ENCODE data around the gene SIRT2. TPM values are rescaled to one million over a fixed set of nuclear protein-coding genes. Genes with fewer than 3 reads are reported as not detected.
"Not testable (repeated sequence)": the region's sequence is repeated elsewhere in the genome, so short reads cannot be mapped to it uniquely, and the experiment has no call there.

SIRT2 gene
- total RNA-seq, 2 experiments from 2014 or later = 36.4 to 40.3 TPM

DNA sequence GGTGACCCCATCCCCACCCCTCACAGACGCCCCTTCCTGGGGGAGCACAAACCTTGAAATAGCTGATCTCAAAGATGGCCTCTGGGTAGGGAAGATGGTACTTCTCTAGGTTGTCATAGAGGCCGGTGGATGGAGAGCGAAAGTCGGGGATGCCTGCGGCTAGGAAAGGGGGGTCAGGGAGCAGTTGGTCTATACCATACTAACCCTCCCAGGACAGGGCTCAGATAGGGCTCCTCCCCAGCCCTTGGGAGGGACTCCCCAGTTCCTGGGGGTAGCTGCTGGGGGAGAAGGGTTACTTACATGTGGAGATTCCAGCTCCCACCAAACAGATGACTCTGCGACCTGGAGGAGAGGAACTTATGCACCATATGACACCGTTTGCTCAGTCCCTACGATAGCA, 9.6 kb downstream of the SIRT2 start:
- ATAC-seq (no peak), DNase-seq (no peak)
- Mint-ChIP-seq H3K9me3 (ENCODE audit: insufficient read depth) (no peaks in the 10 kb centered on the region), H3K27me3 (ENCODE audit: low read depth) (no peaks in the 10 kb centered on the region), H3K4me1 (ENCODE audit: low read depth) (peaks cover 4% of the 10 kb centered on the region), H3K36me3 (ENCODE audit: low read depth) (peaks cover 13% of the 10 kb centered on the region), H3K4me3 (no peak overlapping the region), H3K27ac (no peak overlapping the region)
- ChIA-PET POLR2A (interaction anchor here (0.9 kb wide), 1 partner anchor 11 kb away, joined by 3 read pairs; no protein-coding TSS in a partner anchor), CTCF (interaction anchor here (0.9 to 3.9 kb wide), 2 partner anchors 11 to 23 kb away, joined by 3 to 12 read pairs; partner anchors contain the start of gene RINL)

DNA sequence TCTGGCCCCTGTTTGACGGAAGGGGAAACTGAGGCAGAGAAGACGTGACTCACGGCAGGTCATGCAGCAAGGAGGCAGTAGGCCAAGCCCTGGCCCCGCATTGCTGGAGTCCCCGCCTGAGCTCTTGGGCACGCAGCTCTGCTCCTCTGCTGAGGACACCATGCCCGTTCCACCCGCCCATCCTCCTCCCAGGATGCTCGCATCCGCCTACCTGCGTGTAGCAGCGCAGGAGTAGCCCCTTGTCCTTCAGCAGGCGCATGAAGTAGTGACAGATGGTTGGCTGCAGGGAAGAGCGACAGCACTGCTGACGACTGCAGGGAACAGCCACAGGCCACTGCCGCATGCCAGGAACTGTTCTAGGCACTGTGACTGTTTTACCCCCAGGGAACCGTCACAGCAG, 10.5 kb downstream of the SIRT2 start:
- H3K4me3 Mint-ChIP-seq = no peak overlapping the region
- ATAC-seq (no peak), DNase-seq (no peak)
- no peaks in the 10 kb centered on the region for H3K27me3 Mint-ChIP-seq (ENCODE audit: low read depth)
- H3K4me1 Mint-ChIP-seq (ENCODE audit: low read depth) = peaks cover 2% of the 10 kb centered on the region
- peaks cover 13% of the 10 kb centered on the region for H3K36me3 Mint-ChIP-seq (ENCODE audit: low read depth)
- no peaks in the 10 kb centered on the region for H3K9me3 Mint-ChIP-seq (ENCODE audit: insufficient read depth)
- CTCF ChIA-PET = interaction anchor here (0.9 to 3.9 kb wide), 8 partner anchors 10 to 486 kb away, joined by 3 to 22 read pairs (median 12); partner anchors contain the start of genes FAM98C, MRPS12, NFKBIB and RINL
- no peak overlapping the region for H3K27ac Mint-ChIP-seq
- POLR2A ChIA-PET = interaction anchor here (0.9 to 1.7 kb wide), 2 partner anchors 10 kb away, joined by 3 to 8 read pairs; partner anchors contain the start of gene RINL

DNA sequence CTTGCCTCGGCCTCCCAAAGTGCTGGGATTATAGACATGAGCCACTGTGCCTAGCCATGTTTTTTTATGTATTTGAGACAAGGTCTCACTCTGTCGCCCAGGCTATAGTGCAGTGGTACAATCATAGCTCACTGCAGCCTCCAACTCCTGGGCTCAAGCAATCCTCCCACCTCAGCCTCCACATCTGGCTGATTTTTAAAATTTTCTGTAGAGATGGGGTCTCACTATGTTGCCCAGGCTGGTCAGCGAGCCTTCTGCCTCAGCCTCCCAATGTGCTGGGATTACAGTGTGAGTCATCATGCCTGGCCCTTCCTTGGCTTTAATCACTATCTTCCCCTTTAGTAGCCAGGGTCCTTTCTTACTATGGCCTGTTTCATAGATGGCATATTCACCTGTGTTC, 14.7 kb downstream of the SIRT2 start:
- H3K9me3 Mint-ChIP-seq (ENCODE audit: insufficient read depth); H3K27me3 Mint-ChIP-seq (ENCODE audit: low read depth); H3K4me3 Mint-ChIP-seq; ATAC-seq; H3K27ac Mint-ChIP-seq; POLR2A ChIA-PET; H3K4me1 Mint-ChIP-seq (ENCODE audit: low read depth); CTCF ChIA-PET; DNase-seq: not testable (repeated sequence)
- peaks cover 17% of the 10 kb centered on the region for H3K36me3 Mint-ChIP-seq (ENCODE audit: low read depth)

DNA sequence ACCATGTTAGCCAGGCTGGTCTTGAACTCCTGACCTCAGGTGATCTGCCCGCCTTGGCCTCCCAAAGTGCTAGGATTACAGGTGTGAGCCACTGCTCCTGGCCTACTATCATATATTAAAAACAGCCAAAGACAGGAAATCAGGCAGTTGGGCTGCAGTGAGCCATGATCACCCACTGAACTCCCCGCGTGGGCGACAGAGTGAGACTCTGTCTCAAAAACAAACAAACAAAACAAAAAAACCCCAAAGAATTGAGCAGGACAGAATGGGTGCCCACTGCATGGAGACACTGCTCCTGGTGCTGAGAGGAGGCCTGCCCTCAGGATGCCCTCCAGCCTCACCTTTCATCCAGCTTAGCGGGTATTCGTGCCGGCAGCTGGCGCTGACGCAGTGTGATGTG, 16.1 kb downstream of the SIRT2 start:
- Mint-ChIP-seq H3K36me3 (ENCODE audit: low read depth) (peaks cover 8% of the 10 kb centered on the region), H3K27me3 (ENCODE audit: low read depth) (no peaks in the 10 kb centered on the region), H3K9me3 (ENCODE audit: insufficient read depth) (no peaks in the 10 kb centered on the region), H3K4me3 (no peak overlapping the region), H3K27ac (no peak overlapping the region), H3K4me1 (ENCODE audit: low read depth) (peaks cover 14% of the 10 kb centered on the region)
- ATAC-seq = no peak
- POLR2A ChIA-PET = no interaction called here
- CTCF ChIA-PET = no interaction called here
- DNase-seq = no peak

DNA sequence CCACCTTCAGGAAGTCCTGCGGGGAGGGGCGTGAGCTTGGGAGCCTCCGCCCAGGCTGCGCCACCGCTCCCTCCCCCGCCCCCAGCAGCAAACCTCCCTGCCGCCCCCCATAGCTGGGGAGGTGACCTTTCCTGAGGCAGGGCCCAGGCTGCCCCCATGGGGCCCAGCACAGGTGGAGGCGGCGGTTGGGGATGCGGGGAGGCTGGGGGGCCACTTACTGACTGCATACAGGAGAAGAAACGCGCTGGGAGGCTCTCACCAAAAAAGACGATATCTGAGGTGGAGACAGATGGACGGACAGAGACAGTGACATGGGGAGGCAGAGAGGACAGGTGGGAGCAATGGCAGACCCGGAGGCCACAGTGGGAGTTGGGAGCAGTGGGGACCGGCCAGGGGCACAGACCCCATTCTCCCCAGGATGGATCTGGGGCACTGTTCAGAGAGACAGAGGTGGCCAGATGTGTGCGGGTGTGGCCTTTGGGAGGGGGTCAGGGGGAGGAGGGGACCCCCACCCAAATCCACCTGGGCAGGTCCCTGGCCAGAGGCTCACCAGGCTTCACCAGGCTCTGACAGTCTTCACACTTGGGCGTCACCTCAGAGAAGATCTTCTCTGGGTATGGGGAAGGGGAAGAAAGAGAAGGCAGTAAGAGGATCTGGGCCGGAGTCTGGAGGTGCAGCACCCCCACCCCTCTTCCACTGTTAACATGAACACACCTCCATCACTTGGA, 18.4 kb downstream of the SIRT2 start:
- Mint-ChIP-seq H3K27ac (peak overlapping the region; percentile 64), H3K27me3 (ENCODE audit: low read depth) (no peaks in the 10 kb centered on the region), H3K36me3 (ENCODE audit: low read depth) (peaks cover 14% of the 10 kb centered on the region), H3K4me3 (no peak overlapping the region), H3K4me1 (ENCODE audit: low read depth) (peaks cover 32% of the 10 kb centered on the region), H3K9me3 (ENCODE audit: insufficient read depth) (no peaks in the 10 kb centered on the region)
- ATAC-seq = no peak
- DNase-seq = no peak
- CTCF ChIA-PET = interaction anchor here (5.6 kb wide), 1 partner anchor 13 kb away, joined by 34 read pairs; no protein-coding TSS in a partner anchor
- POLR2A ChIA-PET = no interaction called here

DNA sequence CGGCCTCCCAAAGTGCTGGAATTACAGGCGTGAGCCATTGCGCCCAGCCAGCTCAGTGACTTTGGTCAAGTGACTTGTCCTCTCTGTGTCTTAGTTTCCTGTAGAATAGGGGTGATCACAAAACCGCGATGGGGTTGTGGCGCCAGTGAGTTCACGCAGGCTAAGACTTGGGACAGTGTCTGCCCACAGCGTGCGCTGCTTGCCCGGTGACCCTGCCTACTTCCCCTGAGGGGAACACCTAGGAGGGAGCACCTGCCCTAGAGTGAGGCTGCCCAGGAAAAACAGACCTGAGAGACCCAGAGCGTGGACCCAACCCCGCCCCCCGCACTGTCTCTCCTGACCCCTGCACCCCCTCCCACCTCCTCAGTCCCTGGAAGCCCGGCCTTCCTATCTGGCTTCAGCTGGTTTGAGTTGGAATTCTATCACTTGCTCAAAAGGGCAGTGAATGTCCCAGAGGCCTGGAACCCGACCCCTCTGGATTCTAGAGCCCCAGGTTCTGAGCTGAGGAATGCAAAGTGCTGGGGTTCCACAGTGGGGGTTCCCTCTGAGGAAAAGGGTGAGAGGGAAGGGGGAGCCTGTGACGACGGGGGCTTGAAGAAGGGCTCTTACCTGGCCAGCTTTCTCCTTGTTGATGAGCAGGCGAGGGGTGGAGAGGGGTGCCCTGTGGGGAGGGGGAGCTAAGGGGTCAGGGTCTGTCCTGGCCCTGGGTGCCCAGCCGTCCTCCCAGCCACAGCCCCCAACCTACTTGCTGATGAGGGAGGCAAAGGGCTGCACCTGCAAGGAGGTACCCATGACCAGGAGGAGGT, 19.1 kb downstream of the SIRT2 start:
- peaks cover 18% of the 10 kb centered on the region for H3K36me3 Mint-ChIP-seq (ENCODE audit: low read depth)
- ATAC-seq (no peak), DNase-seq (no peak)
- ChIA-PET POLR2A (interaction anchor here (1.3 kb wide), 1 partner anchor 23 kb away, joined by 3 read pairs; no protein-coding TSS in a partner anchor), CTCF (interaction anchor here (1.3 to 5.6 kb wide), 4 partner anchors 7 to 111 kb away, joined by 3 to 56 read pairs (median 21); no protein-coding TSS in a partner anchor)
- peak overlapping the region; percentile 67 for H3K27ac Mint-ChIP-seq
- H3K27me3 Mint-ChIP-seq (ENCODE audit: low read depth) = no peaks in the 10 kb centered on the region
- no peaks in the 10 kb centered on the region for H3K9me3 Mint-ChIP-seq (ENCODE audit: insufficient read depth)
- H3K4me3 Mint-ChIP-seq = no peak overlapping the region
- peaks cover 33% of the 10 kb centered on the region for H3K4me1 Mint-ChIP-seq (ENCODE audit: low read depth)

DNA sequence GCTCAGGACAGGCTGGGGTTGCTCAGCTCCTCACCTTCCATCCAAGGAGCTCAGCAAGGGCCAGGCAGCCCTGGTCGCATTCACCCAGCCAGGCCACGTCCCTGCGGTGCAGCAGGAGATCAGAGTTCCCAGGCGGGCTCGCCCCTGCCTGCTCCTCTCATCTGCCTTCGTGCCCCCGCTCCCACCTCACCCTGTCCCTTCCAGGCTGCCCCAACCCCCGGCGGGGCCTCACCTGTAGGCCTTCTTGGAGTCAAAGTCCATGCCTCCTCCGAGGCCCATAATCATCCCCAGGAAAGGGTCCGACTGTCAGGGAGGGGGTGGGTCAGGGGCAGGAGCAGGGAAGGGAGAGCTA, 20.0 kb downstream of the SIRT2 start:
- Mint-ChIP-seq H3K4me1 (ENCODE audit: low read depth) (peaks cover 33% of the 10 kb centered on the region), H3K27me3 (ENCODE audit: low read depth) (no peaks in the 10 kb centered on the region), H3K9me3 (ENCODE audit: insufficient read depth) (no peaks in the 10 kb centered on the region), H3K36me3 (ENCODE audit: low read depth) (peaks cover 18% of the 10 kb centered on the region), H3K4me3 (peak overlapping the region; percentile 95), H3K27ac (peak overlapping the region; percentile 98)
- ATAC-seq (no peak), DNase-seq (no peak)
- ChIA-PET CTCF (interaction anchor here (0.6 to 5.6 kb wide), 10 partner anchors 8 to 110 kb away, joined by 3 to 56 read pairs (median 8); partner anchors contain the start of genes MRPS12, NFKBIB and SARS2), POLR2A (interaction anchor here (0.8 to 2.8 kb wide), 10 partner anchors 8 to 51 kb away, joined by 3 to 25 read pairs (median 7); partner anchors contain the start of genes ECH1, MRPS12, NFKBIB and SARS2)

DNA sequence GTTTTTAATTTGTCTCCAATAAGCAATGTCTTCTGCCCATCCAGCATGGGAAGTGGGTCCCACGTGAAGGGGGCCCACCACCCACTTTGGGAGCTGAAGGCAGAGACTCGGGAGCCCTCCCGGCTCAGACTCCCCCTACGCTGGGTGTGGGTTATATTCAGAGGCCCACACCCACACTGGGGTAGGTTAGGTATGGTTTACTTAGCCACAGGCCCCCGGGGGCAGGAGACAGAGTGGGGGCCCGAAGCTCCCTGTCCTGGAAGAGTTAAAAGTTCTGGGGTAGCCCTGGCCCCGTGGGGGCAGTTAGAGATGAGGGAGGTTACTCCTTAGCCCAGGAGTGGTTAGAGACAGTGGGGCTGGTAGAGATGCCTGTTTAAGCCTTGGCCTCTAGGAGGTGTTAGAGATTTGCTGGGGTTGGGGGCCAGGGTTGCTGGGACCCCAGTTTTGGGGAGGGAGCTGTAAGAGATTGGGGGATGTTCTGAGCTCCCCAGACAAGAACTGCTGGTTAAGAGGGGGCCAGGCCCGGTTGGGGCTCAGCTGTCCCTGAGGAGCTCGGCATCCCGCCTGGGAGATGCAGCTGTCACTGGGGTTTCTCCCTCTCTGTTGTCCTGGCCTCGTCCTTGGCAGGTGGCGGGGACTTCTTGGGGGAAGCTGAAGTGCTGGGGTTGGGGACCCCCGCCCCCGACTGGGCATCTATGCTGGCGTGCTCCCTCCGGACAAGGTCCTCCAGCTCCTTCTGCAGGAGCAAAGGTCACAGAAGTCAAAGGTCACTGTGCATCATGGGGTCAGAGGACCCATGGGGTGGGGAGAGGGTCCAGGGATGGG, 20.6 kb downstream of the SIRT2 start:
- Mint-ChIP-seq H3K36me3 (ENCODE audit: low read depth) (peaks cover 21% of the 10 kb centered on the region), H3K27me3 (ENCODE audit: low read depth) (no peaks in the 10 kb centered on the region), H3K27ac (peak overlapping the region; percentile 98), H3K4me3 (peak overlapping the region; percentile 95), H3K4me1 (ENCODE audit: low read depth) (peaks cover 33% of the 10 kb centered on the region), H3K9me3 (ENCODE audit: insufficient read depth) (no peaks in the 10 kb centered on the region)
- ATAC-seq (peak; percentile 25), DNase-seq (no peak)
- POLR2A ChIA-PET = interaction anchor here (0.7 to 2.8 kb wide), 18 partner anchors 9 to 485 kb away, joined by 3 to 25 read pairs (median 6); partner anchors contain the start of genes ECH1, HNRNPL, MRPS12 and NFKBIB
- CTCF ChIA-PET = interaction anchor here (0.6 to 5.6 kb wide), 13 partner anchors 9 to 355 kb away, joined by 3 to 56 read pairs (median 4); partner anchors contain the start of genes MRPS12, NFKBIB and SARS2

DNA sequence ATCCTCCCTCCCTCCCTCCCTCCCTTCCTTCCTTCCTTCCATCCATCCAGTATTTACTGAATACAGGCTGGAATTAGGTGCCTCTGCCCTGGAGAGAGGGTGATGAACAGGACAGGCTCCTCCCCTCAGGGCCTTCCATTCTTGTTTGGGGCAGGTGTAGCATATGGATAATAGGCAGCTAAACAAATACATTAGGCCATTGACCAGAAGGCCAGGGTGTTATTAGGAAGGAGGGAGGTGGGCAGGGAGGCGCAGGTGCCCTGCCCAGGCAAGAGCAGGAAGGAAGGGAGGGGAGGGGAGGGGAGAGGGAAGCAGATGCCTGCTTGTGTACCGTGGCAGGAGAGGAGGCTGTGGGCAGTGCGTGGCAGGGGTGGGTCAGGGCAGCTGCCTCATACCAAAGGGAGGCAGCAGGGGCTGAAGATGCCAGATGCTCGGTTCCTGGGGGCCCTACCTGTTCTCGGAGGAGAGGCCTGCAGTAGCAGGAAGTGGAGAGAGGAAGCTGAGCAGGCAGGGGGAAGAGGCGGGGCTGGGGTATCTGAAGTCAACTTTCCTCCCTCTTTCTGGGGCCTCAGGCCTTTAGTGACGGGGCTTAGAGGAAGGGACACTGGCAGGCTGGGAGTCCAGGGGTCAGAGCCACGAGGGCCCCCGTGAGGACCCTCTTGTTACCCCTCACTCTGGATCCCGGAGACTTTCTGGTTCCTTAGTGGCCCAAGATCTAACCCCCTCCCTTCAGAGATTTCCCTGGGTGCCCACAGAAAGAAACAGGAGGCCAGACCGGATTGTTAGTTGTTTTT, 21.4 kb downstream of the SIRT2 start, which contains the start of gene RINL:
Gene RINL, minus strand, starts transcription at position 495 of the 794 bp plus-strand sequence. CDS start 1,533 bp downstream, outside the sequence.
- no peaks in the 10 kb centered on the region for H3K27me3 Mint-ChIP-seq (ENCODE audit: low read depth)

More for the DNA sequence above, 21.4 kb downstream of the SIRT2 start, which contains the start of gene RINL:
- H3K36me3 Mint-ChIP-seq (ENCODE audit: low read depth) = peaks cover 26% of the 10 kb centered on the region
- POLR2A ChIA-PET = interaction anchor here (0.6 to 2.8 kb wide), 21 partner anchors 9 to 491 kb away, joined by 3 to 25 read pairs (median 5); partner anchors contain the start of genes ECH1, FAM98C, HNRNPL and MRPS12
- peak; percentile 84 for DNase-seq
- H3K4me3 Mint-ChIP-seq = peak within 1 kb of the TSS; percentile 95
- peak; percentile 92 for ATAC-seq
- peak within 1 kb of the TSS; percentile 98 for H3K27ac Mint-ChIP-seq
- CTCF ChIA-PET = interaction anchor here (1.2 to 5.6 kb wide), 11 partner anchors 9 to 354 kb away, joined by 3 to 56 read pairs (median 7); partner anchors contain the start of genes MRPS12, NFKBIB and SARS2
- H3K9me3 Mint-ChIP-seq (ENCODE audit: insufficient read depth) = no peaks in the 10 kb centered on the region
- H3K4me1 Mint-ChIP-seq (ENCODE audit: low read depth) = peaks cover 37% of the 10 kb centered on the region
